SHP77 (cell line): ENCODE measurements around the gene PRX.
"Not testable (repeated sequence)": the region's sequence is repeated elsewhere in the genome, so short reads cannot be mapped to it uniquely, and the experiment has no call there.

Source experiments
- DNase-seq, 2 experiments: peaks; one replicate each; lab custom pipeline; 2025; lab: John Stamatoyannopoulos, UW

Gene PRX

DNA sequence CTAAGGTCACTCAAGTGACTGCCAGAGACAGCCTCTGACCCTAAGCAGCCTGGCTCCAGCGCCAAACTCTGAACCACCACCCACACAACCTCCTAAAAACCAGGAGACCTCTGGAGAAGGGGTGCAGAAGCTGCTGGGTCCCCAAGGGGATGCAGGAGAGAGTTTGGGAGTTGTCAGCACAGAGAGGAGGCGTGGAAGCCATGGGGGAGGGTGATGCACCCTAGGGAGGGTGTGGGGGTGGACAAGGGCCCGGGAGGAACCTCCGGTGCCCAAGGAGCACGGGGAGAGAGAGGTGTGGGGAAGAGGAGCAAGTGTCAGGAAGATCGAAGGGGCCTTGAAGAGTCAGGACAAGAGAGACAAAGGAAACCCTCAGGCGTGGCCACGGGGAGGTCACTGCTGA, 21.1 kb downstream of the PRX start:
- no peak for DNase-seq

DNA sequence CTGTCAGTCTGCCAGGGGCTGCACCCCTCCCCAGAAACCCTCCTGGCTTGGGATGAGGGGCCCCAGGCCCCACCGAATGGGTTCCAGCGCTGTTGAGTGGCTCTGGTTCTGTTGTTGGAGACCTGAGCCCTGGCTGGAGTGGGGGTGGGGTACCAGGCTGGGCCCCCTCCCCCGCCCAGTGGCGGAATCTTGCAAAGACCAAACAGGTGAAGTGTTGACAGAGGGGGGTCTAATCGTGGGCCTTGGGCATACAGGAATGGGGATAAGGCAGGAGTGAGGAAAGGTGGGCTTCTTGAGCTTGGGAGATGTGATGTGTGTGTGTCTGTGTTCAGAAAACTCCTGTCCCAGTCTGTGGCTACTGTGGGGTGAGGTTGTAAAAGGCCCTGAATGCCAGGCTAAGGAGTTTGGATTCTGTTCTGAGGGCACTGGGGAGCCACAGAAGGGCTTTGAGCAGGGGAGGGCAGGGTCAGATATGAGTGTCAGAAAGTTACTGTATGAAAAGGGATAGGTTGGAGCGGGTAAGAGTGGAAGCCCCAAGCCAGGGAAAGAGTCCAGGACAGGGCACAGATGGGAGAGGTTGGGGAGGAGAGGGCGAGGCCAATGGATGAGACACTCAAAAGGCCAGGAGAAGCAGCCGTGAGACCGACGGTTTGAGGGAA, 23.0 kb downstream of the PRX start, which contains the start of gene HIPK4:
Gene HIPK4, minus strand, starts transcription at position 98 of the 659 bp plus-strand sequence. CDS start 279 bp downstream, outside the sequence.
- no peak for DNase-seq

- no peak for DNase-seq
Observed at GRCh38 chr19:40389404-40390083, 23.6 kb downstream of the PRX start.

- DNase-seq = no peak
Observed at GRCh38 chr19:40388481-40388880, 24.7 kb downstream of the PRX start.

GRCh38 chr19:40387155-40387554, 26.0 kb downstream of the PRX start:
- no peak for DNase-seq

GRCh38 chr19:40383668-40384248, 29.4 kb downstream of the PRX start:
- no peak for DNase-seq

DNA sequence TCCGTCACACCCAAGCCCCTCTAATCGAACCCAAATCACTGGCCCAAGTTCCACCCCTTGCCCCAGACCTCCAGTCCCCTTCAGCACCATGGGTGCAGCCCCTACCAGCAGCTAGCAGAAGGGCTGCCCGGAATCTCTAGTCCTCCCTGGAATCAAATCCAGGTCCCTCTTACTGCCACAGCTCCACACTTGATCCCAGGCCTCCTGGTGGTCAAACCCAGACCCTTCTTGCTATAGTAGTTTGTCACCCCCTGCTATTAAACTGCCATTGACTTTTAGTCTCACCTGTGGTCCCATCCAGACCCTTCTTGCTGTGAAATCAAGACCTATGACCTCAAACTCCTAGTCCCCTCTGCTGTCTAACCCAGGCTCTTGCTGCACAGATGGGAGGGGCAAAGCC, 31.9 kb downstream of the PRX start:
- no peak for DNase-seq

- no peak for DNase-seq
Observed at GRCh38 chr19:40380199-40381037, 32.8 kb downstream of the PRX start.

- no peak for DNase-seq
Observed at GRCh38 chr19:40379446-40380198, 33.6 kb downstream of the PRX start.

- no peak for DNase-seq
Observed at GRCh38 chr19:40378509-40378908, 34.7 kb downstream of the PRX start.

GRCh38 chr19:40377876-40378385, 35.2 kb downstream of the PRX start:
- no peak for DNase-seq

DNA sequence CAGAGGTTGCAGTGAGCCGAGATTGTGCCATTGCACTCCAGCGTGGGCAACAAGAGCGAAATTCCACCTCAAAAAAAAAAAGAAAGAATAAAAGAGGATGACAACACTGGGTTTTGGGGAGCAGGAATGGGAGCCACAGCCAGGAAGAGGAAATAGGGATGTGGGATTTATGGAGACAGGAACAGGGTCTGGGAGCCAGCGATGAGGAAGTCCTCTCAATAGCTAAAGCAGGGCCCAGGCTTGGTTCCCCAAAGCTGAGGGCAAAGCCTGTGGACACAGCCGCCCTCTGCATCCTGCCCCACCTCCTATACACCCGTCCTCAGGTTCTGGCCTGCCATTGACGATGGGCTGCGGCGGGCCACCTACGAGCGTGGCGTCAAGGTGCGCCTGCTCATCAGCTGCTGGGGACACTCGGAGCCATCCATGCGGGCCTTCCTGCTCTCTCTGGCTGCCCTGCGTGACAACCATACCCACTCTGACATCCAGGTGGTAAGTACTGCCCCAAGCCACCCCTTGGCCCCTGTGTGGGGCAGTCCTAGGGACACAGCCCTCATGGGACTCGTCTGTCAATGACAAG, 36.8 kb downstream of the PRX start:
- DNase-seq = no peak

GRCh38 chr19:40374084-40374483, 39.1 kb downstream of the PRX start:
- no peak for DNase-seq

DNA sequence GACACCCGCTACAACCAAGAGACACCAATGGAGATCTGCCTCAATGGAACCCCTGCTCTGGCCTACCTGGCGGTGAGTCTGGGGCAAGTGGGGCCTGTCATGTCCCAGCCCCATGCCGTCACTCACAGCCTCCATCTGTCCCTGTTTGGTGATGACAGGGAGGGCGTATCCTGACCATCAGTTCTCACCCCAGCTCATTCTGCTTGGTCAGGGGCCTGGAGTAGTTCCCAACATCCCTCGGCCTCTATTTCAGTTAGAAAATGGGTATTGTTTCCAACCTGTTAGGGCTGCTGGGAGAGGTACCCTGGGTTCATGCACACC, 41.4 kb downstream of the PRX start:
- DNase-seq = no peak

DNA sequence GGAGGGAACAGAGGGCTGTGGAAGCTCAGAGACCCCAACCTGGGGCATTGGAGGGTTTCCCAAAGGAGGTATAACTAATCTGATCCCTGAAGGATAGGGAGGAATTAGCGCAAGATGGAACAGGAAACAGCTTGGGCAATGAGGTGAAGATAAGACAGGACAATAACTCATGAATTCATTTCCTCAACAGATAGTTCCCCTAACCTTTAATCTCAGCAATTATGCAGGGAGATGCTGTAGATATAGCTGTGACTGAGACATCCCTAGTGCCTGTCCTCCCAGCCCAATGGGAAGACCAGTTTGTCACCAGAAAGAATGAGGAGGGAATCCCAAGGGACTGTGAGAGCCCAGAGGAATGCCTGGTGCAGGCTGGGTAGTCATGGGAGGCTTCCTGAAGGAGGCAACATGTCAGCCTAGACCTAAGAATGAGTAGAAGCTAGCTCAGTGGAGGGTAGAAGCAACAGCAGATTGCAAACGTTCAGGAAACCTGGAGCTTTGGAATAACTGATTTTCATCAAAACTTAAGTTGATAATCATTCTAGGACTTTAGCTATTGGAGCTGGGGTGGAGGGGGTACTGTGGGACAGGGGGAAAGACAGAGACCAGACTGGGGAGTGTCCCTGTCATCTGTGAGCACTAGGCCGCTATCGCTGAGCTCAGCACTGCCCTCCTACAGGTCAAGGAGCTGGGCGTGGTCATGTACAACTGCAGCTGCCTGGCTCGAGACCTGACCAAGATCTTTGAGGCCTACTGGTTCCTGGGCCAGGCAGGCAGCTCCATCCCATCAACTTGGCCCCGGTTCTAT, 42.0 kb downstream of the PRX start:
- DNase-seq = no peak

DNA sequence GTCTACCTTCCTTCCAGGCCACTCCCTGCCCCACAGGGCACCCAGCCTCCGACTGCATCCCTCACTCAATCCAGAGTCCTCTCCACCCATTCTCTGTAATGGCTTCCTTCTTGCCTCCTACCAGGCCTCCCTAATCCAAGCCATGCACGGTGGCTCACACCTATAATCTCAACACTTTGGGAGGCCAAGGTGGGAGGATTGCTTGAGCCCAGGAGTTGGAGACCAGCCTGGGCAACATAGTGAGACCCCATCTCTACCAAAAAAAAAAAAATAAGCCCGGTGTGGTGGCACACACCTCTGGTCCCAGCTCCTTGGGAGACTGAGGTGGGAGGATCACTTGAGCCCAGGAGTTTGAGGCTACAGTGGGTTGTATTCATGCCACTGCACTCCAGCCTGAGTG, 42.9 kb downstream of the PRX start:
- DNase-seq = not testable (repeated sequence)

DNA sequence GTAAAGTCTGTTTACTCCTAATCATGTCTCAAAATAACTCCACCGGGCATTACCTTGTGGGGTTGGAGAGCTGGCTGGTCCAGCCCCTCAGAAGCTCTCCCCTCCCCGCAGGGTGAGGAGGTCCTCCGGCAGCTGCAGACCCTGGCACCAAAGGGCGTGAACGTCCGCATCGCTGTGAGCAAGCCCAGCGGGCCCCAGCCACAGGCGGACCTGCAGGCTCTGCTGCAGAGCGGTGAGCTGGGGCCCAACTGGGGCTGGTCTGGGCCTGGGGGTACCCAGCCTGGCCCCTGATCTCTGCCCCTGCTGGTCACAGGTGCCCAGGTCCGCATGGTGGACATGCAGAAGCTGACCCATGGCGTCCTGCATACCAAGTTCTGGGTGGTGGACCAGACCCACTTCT, 43.4 kb downstream of the PRX start:
- DNase-seq = no peak

DNA sequence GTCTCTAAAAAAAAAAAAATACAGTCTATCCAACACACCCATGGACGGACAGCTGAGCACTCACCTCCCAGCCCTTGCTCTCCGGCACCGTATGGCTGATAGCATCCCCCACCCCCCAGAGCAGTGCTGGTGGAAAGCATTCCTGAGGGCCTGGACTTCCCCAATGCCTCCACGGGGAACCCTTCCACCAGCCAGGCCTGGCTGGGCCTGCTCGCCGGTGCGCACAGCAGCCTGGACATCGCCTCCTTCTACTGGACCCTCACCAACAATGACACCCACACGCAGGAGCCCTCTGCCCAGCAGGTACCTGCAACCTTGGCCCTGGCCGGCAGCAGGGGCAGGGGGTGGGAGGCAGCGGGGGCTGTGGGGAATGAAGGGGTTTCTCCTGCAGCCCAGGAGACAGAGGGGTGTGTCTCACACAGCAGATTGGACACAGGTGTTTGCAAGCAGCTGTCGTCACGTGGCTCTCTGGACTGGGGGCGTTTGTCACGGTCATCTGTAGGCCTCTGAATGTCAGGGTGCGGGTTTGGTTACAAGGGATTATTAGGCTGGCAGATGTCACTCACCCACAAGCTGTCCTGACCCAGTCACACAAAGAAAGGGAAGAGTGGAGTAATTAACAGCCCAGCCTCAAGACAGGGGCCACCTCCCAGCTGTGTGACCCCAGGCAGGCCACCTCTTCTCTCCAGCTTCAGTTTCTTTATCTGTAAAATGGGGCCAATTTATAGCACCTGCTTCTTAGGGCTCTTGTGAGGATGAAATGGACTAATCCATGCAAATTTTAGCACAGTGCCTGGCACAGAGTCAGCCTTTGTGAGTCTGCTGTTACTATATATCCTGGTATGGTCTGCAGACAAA, 45.4 kb downstream of the PRX start:
- no peak for DNase-seq
